ENCODE measurements around the gene R3HCC1L.

- TF ChIP-seq GATA3 (IDR thresholded peaks at IDR 0.05; ENCODE audit: low read depth, low read length) (no peak), GATA2 (IDR thresholded peaks at IDR 0.05; ENCODE audit: low read depth, low read length) (no peak)
Observed at GRCh38 chr10:98158576-98158975, 24.1 kb downstream of the R3HCC1L start.

All from SH-SY5Y (cell line).